ENCODE data around the gene CARNS1. TPM values are rescaled to one million over a fixed set of nuclear protein-coding genes. Genes with fewer than 3 reads are reported as not detected.

CARNS1 gene
- total and polyA plus RNA-seq, 2 of the 13 experiments (the other 11 are each of a cell fraction or from before 2014, with no cell fraction given): not detected

DNA sequence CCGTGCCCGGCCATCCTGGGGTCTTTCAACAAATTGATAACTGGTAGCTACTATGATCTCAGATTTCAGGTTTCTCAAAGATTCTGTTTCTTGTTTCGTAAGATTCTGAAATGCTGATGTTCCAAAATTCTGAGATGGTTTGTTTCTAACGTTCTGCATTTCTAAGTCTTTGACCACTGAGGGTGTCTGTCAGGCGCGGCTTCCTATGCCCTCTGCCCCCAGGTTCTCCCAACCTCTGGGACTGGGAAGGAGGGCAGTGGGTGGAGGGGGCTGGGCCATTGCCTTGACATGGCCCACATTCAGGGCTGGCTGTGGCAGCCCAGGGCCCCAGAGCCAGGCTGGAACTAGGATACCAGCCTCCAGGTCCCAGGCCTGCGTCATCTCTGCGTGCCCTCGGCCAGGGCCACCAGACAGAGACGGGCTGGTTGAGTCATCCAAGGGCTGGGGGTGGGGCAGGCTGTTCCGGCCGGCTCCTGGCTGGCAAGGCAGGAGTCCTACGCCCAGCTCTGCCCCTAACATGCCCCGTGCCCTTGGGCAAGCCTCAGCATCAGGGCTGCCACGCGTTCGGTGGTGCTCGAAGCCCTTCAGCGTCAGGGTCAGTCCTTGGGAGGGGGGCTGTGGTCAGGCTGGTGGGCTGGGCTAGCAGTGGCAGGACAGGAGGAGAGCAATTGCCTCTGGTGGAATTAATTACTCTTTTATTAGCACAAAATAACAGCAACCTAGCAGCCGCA, 48.4 kb downstream of the CARNS1 start (continued):
- TF ChIP-seq, protein P1, sequence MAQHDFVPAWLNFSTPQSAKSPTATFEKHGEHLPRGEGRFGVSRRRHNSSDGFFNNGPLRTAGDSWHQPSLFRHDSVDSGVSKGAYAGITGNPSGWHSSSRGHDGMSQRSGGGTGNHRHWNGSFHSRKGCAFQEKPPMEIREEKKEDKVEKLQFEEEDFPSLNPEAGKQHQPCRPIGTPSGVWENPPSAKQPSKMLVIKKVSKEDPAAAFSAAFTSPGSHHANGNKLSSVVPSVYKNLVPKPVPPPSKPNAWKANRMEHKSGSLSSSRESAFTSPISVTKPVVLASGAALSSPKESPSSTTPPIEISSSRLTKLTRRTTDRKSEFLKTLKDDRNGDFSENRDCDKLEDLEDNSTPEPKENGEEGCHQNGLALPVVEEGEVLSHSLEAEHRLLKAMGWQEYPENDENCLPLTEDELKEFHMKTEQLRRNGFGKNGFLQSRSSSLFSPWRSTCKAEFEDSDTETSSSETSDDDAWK (CRISPR knock-in tag; IDR thresholded peaks at IDR 0.05): no peak
- TF ChIP-seq ZNF343 (CRISPR knock-in tag; IDR thresholded peaks at IDR 0.05): no peak
- TF ChIP-seq ZNF510 (CRISPR knock-in tag; IDR thresholded peaks at IDR 0.05; ENCODE audit: low read depth): no peak
- TF ChIP-seq ZNF746 (CRISPR knock-in tag; IDR thresholded peaks at IDR 0.05): no peak
- peak; percentile 72; the same call in 1 of the 2 replicates for TF ChIP-seq ZNF274 (CRISPR knock-in tag; IDR thresholded peaks at IDR 0.05)
- no peak for TF ChIP-seq ZNF530 (CRISPR knock-in tag; IDR thresholded peaks at IDR 0.05; ENCODE audit: low read depth)
- TF ChIP-seq, protein P2, sequence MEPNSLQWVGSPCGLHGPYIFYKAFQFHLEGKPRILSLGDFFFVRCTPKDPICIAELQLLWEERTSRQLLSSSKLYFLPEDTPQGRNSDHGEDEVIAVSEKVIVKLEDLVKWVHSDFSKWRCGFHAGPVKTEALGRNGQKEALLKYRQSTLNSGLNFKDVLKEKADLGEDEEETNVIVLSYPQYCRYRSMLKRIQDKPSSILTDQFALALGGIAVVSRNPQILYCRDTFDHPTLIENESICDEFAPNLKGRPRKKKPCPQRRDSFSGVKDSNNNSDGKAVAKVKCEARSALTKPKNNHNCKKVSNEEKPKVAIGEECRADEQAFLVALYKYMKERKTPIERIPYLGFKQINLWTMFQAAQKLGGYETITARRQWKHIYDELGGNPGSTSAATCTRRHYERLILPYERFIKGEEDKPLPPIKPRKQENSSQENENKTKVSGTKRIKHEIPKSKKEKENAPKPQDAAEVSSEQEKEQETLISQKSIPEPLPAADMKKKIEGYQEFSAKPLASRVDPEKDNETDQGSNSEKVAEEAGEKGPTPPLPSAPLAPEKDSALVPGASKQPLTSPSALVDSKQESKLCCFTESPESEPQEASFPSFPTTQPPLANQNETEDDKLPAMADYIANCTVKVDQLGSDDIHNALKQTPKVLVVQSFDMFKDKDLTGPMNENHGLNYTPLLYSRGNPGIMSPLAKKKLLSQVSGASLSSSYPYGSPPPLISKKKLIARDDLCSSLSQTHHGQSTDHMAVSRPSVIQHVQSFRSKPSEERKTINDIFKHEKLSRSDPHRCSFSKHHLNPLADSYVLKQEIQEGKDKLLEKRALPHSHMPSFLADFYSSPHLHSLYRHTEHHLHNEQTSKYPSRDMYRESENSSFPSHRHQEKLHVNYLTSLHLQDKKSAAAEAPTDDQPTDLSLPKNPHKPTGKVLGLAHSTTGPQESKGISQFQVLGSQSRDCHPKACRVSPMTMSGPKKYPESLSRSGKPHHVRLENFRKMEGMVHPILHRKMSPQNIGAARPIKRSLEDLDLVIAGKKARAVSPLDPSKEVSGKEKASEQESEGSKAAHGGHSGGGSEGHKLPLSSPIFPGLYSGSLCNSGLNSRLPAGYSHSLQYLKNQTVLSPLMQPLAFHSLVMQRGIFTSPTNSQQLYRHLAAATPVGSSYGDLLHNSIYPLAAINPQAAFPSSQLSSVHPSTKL (CRISPR knock-in tag; IDR thresholded peaks at IDR 0.05): peak; percentile 29
- no peak for TF ChIP-seq ZNF230 (CRISPR knock-in tag; IDR thresholded peaks at IDR 0.05)
- TF ChIP-seq, protein P3, sequence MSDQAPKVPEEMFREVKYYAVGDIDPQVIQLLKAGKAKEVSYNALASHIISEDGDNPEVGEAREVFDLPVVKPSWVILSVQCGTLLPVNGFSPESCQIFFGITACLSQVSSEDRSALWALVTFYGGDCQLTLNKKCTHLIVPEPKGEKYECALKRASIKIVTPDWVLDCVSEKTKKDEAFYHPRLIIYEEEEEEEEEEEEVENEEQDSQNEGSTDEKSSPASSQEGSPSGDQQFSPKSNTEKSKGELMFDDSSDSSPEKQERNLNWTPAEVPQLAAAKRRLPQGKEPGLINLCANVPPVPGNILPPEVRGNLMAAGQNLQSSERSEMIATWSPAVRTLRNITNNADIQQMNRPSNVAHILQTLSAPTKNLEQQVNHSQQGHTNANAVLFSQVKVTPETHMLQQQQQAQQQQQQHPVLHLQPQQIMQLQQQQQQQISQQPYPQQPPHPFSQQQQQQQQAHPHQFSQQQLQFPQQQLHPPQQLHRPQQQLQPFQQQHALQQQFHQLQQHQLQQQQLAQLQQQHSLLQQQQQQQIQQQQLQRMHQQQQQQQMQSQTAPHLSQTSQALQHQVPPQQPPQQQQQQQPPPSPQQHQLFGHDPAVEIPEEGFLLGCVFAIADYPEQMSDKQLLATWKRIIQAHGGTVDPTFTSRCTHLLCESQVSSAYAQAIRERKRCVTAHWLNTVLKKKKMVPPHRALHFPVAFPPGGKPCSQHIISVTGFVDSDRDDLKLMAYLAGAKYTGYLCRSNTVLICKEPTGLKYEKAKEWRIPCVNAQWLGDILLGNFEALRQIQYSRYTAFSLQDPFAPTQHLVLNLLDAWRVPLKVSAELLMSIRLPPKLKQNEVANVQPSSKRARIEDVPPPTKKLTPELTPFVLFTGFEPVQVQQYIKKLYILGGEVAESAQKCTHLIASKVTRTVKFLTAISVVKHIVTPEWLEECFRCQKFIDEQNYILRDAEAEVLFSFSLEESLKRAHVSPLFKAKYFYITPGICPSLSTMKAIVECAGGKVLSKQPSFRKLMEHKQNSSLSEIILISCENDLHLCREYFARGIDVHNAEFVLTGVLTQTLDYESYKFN (CRISPR knock-in tag; conservative IDR thresholded peaks at IDR 0.05): no peak
- TF ChIP-seq RBM22 (optimal IDR thresholded peaks at IDR 0.05; ENCODE audit: low read length): no peak
- TF ChIP-seq BORCS8-MEF2B (CRISPR knock-in tag; IDR thresholded peaks at IDR 0.05): no peak; the same call in none of the 2 replicates
- no peak for TF ChIP-seq ZFP36L2 (CRISPR knock-in tag; IDR thresholded peaks at IDR 0.05)
- TF ChIP-seq KLF11 (CRISPR knock-in tag; IDR thresholded peaks at IDR 0.05): no peak
- TF ChIP-seq ZNF20 (CRISPR knock-in tag; IDR thresholded peaks at IDR 0.05): no peak
- no peak for TF ChIP-seq TAF1 (CRISPR knock-in tag; IDR thresholded peaks at IDR 0.05)
- TF ChIP-seq FLYWCH1 (CRISPR knock-in tag; IDR thresholded peaks at IDR 0.05): no peak
- TF ChIP-seq, protein P4, sequence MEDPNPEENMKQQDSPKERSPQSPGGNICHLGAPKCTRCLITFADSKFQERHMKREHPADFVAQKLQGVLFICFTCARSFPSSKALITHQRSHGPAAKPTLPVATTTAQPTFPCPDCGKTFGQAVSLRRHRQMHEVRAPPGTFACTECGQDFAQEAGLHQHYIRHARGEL (CRISPR knock-in tag; IDR thresholded peaks at IDR 0.05): no peak
